ENCODE measurements around the gene MYO15A. TPM values are rescaled to one million over a fixed set of nuclear protein-coding genes. Genes with fewer than 3 reads are reported as not detected.

The MYO15A gene
- total RNA-seq, 1 donor from 2014 or later, result 1.8 TPM

DNA sequence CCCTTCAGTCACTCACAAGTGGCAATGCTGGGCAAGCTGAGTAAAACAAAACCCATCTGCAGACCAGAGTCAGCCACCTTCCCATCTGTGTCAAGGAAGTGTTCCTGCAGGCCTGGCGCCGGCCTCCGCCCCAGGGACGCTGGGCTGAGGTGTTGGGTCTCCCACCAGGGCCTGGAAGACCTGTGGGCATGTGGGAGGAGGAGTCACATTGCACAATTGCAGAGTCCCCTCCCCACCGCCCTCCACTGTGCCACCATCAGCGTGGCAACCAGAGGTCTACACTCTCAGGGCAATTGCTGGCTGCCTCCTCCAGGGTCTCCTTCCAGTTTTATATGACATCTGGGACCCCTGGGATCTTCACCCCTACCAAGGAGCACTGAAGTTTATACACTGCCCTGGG is 3.0 kb upstream of the MYO15A start:
- H3K4me1 Mint-ChIP-seq (ENCODE audit: unreplicated experiment), result no peaks in the 10 kb centered on the region
- no peak for DNase-seq (ENCODE audit: extremely low spot score, unreplicated experiment)
- H3K9me3 Mint-ChIP-seq, result no peaks in the 10 kb centered on the region
- TF ChIP-seq, protein P1, sequence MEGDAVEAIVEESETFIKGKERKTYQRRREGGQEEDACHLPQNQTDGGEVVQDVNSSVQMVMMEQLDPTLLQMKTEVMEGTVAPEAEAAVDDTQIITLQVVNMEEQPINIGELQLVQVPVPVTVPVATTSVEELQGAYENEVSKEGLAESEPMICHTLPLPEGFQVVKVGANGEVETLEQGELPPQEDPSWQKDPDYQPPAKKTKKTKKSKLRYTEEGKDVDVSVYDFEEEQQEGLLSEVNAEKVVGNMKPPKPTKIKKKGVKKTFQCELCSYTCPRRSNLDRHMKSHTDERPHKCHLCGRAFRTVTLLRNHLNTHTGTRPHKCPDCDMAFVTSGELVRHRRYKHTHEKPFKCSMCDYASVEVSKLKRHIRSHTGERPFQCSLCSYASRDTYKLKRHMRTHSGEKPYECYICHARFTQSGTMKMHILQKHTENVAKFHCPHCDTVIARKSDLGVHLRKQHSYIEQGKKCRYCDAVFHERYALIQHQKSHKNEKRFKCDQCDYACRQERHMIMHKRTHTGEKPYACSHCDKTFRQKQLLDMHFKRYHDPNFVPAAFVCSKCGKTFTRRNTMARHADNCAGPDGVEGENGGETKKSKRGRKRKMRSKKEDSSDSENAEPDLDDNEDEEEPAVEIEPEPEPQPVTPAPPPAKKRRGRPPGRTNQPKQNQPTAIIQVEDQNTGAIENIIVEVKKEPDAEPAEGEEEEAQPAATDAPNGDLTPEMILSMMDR (conservative IDR thresholded peaks at IDR 0.05), result no peak
- H3K4me3 Mint-ChIP-seq, result no peak overlapping the region
- H3K27me3 Mint-ChIP-seq, result no peaks in the 10 kb centered on the region
- no peak overlapping the region for H3K27ac Mint-ChIP-seq
- H3K36me3 Mint-ChIP-seq, result no peaks in the 10 kb centered on the region

DNA sequence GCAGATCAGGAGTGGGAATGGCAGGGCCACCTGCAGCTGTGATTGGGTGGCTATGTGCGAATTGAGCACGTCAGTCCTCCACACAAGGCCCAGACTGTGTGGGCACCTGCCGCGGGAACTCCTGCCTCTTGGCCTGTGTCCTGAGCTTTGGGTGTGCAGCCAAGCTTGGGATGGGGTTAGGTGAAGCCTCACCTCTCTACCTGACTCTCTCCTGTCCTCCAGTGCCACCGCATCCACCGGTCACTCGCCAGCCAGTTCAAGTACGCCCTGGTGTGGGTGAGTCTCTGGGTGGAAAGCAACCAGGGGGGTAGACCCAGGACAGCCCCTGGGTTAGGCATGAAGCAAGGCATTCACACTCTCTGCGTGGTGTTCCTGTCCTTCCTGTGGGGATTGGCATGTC is 2.3 kb upstream of the MYO15A start:
- H3K36me3 Mint-ChIP-seq, result no peaks in the 10 kb centered on the region
- H3K27me3 Mint-ChIP-seq, result no peaks in the 10 kb centered on the region
- H3K9me3 Mint-ChIP-seq, result no peaks in the 10 kb centered on the region
- no peak for DNase-seq (ENCODE audit: extremely low spot score, unreplicated experiment)
- no peak overlapping the region for H3K4me3 Mint-ChIP-seq
- H3K4me1 Mint-ChIP-seq (ENCODE audit: unreplicated experiment), result no peaks in the 10 kb centered on the region
- TF ChIP-seq, protein P1 (conservative IDR thresholded peaks at IDR 0.05), result no peak
- H3K27ac Mint-ChIP-seq, result no peak overlapping the region

DNA sequence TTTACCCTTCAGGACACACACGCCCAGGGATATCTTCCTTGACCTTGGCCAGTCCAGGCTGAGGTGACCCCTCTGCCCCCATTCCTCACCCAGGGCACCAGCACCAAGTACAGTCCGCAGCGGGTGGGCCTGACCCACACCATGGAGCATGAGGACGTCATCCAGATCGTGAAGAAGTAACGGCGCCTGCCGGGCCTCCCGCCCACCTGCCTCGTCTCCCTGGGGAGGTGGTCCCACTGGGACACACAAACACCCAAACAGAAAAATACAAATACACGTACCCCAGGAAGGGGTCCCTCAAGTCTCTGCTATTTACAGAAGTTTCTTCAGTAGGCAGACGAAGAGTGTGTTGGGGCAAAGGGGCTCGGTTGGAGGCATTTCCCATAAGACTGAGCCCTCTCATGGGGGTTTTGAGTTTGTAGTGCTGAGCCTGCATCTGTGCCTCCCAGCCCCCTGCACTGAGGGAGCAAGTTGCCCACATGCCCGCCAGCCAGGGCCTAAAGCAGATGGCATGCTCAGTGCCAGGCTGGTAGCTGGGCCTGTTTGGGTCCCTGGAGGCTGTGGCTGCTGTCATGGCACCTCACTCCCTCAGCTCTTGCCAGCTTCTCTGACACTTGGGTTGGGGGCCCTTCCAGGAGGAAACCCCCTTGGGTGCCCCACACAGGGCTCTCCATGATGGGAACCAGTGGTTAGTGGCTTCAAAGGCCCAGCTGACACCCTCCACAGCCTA is 1.3 kb upstream of the MYO15A start:
- Mint-ChIP-seq H3K27me3 (no peaks in the 10 kb centered on the region), H3K9me3 (no peaks in the 10 kb centered on the region), H3K27ac (no peak overlapping the region), H3K36me3 (no peaks in the 10 kb centered on the region), H3K4me1 (ENCODE audit: unreplicated experiment) (peaks cover 3% of the 10 kb centered on the region), H3K4me3 (no peak overlapping the region)
- TF ChIP-seq, protein P1 (conservative IDR thresholded peaks at IDR 0.05), result no peak
- no peak for DNase-seq (ENCODE audit: extremely low spot score, unreplicated experiment)

DNA sequence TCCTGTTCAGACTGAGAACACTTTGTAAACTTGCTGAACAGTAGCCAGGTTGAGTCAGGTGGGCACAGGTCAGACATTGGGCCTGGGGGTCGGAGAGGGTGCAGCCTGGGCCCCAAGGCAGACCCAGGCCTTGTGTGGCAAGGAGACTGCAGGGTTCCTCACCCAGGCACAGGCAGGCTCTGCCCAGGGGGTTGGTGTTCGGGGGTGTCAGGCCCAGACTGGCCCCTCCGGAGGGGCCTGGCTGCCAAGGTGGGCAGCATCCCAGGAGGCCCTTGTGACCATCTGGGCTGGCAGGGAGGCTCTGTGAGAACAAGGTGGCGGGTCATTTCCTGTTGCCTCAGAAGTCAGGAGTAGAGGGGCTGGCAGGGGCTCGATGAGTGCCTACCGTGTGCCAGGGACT is 585 bp upstream of the MYO15A start:
- no peak for DNase-seq (ENCODE audit: extremely low spot score, unreplicated experiment)
- TF ChIP-seq, protein P1 (conservative IDR thresholded peaks at IDR 0.05), result no peak
- Mint-ChIP-seq H3K27ac (no peak overlapping the region), H3K36me3 (no peaks in the 10 kb centered on the region), H3K4me1 (ENCODE audit: unreplicated experiment) (peaks cover 4% of the 10 kb centered on the region), H3K27me3 (no peaks in the 10 kb centered on the region), H3K9me3 (no peaks in the 10 kb centered on the region), H3K4me3 (no peak overlapping the region)

DNA sequence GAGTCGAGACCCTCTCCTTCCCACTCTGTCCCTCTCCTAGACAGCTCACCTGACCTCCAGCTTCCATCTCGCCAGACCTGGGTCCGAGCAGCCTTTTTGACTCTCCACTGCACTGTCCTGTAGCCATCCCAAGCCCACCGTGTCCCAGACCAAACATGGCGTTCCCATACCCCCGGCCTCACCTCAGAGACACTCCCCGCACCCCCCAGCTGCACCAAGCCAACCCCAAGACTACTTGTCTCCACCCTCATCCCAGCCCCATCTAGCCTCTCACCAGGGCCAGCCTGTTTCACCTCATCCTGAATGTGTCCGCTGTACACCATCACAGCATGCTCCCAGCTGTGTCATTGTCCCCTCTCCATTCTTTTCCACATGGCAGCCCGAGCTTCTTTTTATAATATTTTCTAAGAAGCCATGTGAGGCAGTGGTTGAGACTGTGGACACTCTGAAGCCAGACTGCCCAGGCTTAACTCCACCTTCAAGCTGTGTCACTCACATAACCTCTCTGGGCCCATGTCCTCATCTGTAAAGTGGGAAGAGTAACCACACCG is 1.5 kb downstream of the MYO15A start:
- no peaks in the 10 kb centered on the region for H3K9me3 Mint-ChIP-seq
- no peak overlapping the region for H3K4me3 Mint-ChIP-seq
- H3K4me1 Mint-ChIP-seq (ENCODE audit: unreplicated experiment), result peaks cover 4% of the 10 kb centered on the region
- H3K27me3 Mint-ChIP-seq, result no peaks in the 10 kb centered on the region
- no peaks in the 10 kb centered on the region for H3K36me3 Mint-ChIP-seq
- TF ChIP-seq, protein P1 (conservative IDR thresholded peaks at IDR 0.05), result no peak
- DNase-seq (ENCODE audit: extremely low spot score, unreplicated experiment), result no peak
- no peak overlapping the region for H3K27ac Mint-ChIP-seq
